H9 (cell line): ENCODE results near the gene DAPK1. TPM values are rescaled to one million over a fixed set of nuclear protein-coding genes. Genes with fewer than 3 reads are reported as not detected.
"Not testable (repeated sequence)": the region's sequence is repeated elsewhere in the genome, so short reads cannot be mapped to it uniquely, and the experiment has no call there.

Experiments used
- DNase-seq: peaks from one replicate; pipeline ENCODE4 v3.0.0-alpha.2; 2017
- H2AFZ ChIP-seq: one replicate; pipeline ENCODE4 v1.6.1; 2013; ENCODE audit warnings: mild to moderate bottlenecking, low read length, control low read depth, moderate library complexity
- H2AK5ac ChIP-seq: 2 replicates; pipeline ENCODE4 v1.6.1; 2013; ENCODE audit warnings: low read length, control low read depth, mixed read lengths; ENCODE audit not compliant: insufficient read length
- H2BK120ac ChIP-seq: one replicate; pipeline ENCODE4 v1.6.1; 2013; ENCODE audit warnings: low read depth, mild to moderate bottlenecking, low read length, control low read depth, inconsistent platforms; ENCODE audit not compliant: poor library complexity, severe bottlenecking
- H2BK12ac ChIP-seq: 2 replicates; pipeline ENCODE4 v1.6.1; 2013; ENCODE audit warnings: low read length, control low read depth, mixed read lengths, low read depth; ENCODE audit not compliant: insufficient read length
- H2BK15ac ChIP-seq: 2 replicates; pipeline ENCODE4 v1.6.1; 2013; ENCODE audit warnings: low read depth, low read length, control low read depth
- H2BK20ac ChIP-seq: one replicate; pipeline ENCODE4 v1.6.1; 2013; ENCODE audit warnings: low read depth, mild to moderate bottlenecking, low read length, control low read depth, inconsistent platforms; ENCODE audit not compliant: poor library complexity, severe bottlenecking
- H2BK5ac ChIP-seq: 2 replicates; pipeline ENCODE4 v1.6.1; 2013; ENCODE audit warnings: low read length, control low read depth, mixed read lengths; ENCODE audit not compliant: insufficient read length
- H3K14ac ChIP-seq: 2 replicates; pipeline ENCODE4 v1.6.1; 2013; ENCODE audit warnings: low read length, control low read depth; ENCODE audit not compliant: insufficient read depth
- H3K18ac ChIP-seq: 2 replicates; pipeline ENCODE4 v1.6.1; 2013; ENCODE audit warnings: low read depth, mild to moderate bottlenecking, mixed read lengths, low read length, control low read depth; ENCODE audit not compliant: insufficient read length
- H3K23ac ChIP-seq: 2 replicates; pipeline ENCODE4 v1.6.1; 2013; ENCODE audit warnings: low read length, control low read depth, mixed read lengths, low read depth; ENCODE audit not compliant: insufficient read length
- H3K23me2 ChIP-seq: 2 replicates; pipeline ENCODE4 v1.6.1; 2013; ENCODE audit warnings: low read depth, mild to moderate bottlenecking, mixed read lengths, low read length, control low read depth; ENCODE audit not compliant: insufficient read length, poor library complexity, severe bottlenecking
- H3K27ac ChIP-seq: 2 replicates; pipeline ENCODE4 v1.5.1; 2013; ENCODE audit warnings: low read length, control low read depth, mixed read lengths, low read depth; ENCODE audit not compliant: insufficient read length
- H3K27me3 ChIP-seq: 2 replicates; pipeline ENCODE4 v1.6.1; 2013; ENCODE audit warnings: low read length, control low read depth, inconsistent platforms; ENCODE audit not compliant: insufficient read depth
- H3K4ac ChIP-seq: 2 replicates; pipeline ENCODE4 v1.6.1; 2013; ENCODE audit warnings: low read depth, mild to moderate bottlenecking, control low read depth, inconsistent platforms, low read length, moderate library complexity
- H3K4me1 ChIP-seq: 2 replicates; pipeline ENCODE4 v1.6.1; 2013; ENCODE audit warnings: low read length, control low read depth, inconsistent platforms; ENCODE audit not compliant: insufficient read depth
- H3K4me2 ChIP-seq: 2 replicates; pipeline ENCODE4 v1.6.1; 2013; ENCODE audit warnings: low read length, control low read depth, mixed read lengths; ENCODE audit not compliant: insufficient read length, insufficient read depth
- H3K56ac ChIP-seq: 2 replicates; pipeline ENCODE4 v1.6.1; 2013; ENCODE audit warnings: low read depth, mild to moderate bottlenecking, mixed read lengths, low read length, control low read depth; ENCODE audit not compliant: insufficient read length
- H3K79me1 ChIP-seq: 2 replicates; pipeline ENCODE4 v1.6.1; 2013; ENCODE audit warnings: low read depth, mild to moderate bottlenecking, moderate library complexity, low read length, control low read depth, inconsistent platforms; ENCODE audit not compliant: insufficient read depth, poor library complexity, severe bottlenecking
- H3K79me2 ChIP-seq: 2 replicates; pipeline ENCODE4 v1.6.1; 2013; ENCODE audit warnings: low read length, control low read depth, inconsistent platforms; ENCODE audit not compliant: insufficient read depth
- H3K9ac ChIP-seq: 2 replicates; pipeline ENCODE4 v1.6.1; 2013; ENCODE audit warnings: low read length, control low read depth, mixed read lengths; ENCODE audit not compliant: insufficient read length; ENCODE audit errors: extremely low read depth
- H3K9me3 ChIP-seq: one replicate; pipeline ENCODE4 v1.6.1; 2013; ENCODE audit warnings: low read depth, low read length, inconsistent platforms; ENCODE audit not compliant: control insufficient read depth
- H3T11ph ChIP-seq: one replicate; pipeline ENCODE4 v1.6.1; 2013; ENCODE audit warnings: mild to moderate bottlenecking, low read length, control low read depth, inconsistent platforms
- H4K20me1 ChIP-seq: one replicate; pipeline ENCODE4 v1.6.1; 2013; ENCODE audit not compliant: control insufficient read depth, insufficient read length, insufficient read depth
- H4K5ac ChIP-seq: 2 replicates; pipeline ENCODE4 v1.6.1; 2013; ENCODE audit warnings: low read depth, mild to moderate bottlenecking, mixed read lengths, low read length, control low read depth; ENCODE audit not compliant: insufficient read length
- H4K8ac ChIP-seq: replicated peaks from 2 replicates; pipeline ENCODE4 v1.6.1; 2013; ENCODE audit warnings: low read length, control low read depth, mixed read lengths, low read depth; ENCODE audit not compliant: insufficient read length
- H4K91ac ChIP-seq: 2 replicates; pipeline ENCODE4 v1.6.1; 2013; ENCODE audit warnings: low read depth, mild to moderate bottlenecking, moderate library complexity, mixed read lengths, low read length, control low read depth; ENCODE audit not compliant: insufficient read length
- H3K27ac Mint-ChIP-seq, 3 experiments: 2 replicates in 2 of 3; 3 replicates in 1 of 3; pipeline ENCODE4 v1.8.0; 2020 to 2021; ENCODE audit warnings: mixed read lengths in 3 of 3, mild to moderate bottlenecking in 1 of 3, moderate library complexity in 1 of 3
- H3K27me3 Mint-ChIP-seq: 2 replicates; pipeline ENCODE4 v1.8.0; 2021; ENCODE audit warnings: low read depth, mild to moderate bottlenecking, moderate library complexity, mixed read lengths
- H3K36me3 Mint-ChIP-seq, 3 experiments: 2 replicates in 2 of 3; 3 replicates in 1 of 3; pipeline ENCODE4 v1.8.0; 2020 to 2021; ENCODE audit warnings: low read depth in 3 of 3, mixed read lengths in 3 of 3; ENCODE audit not compliant: insufficient read depth in 1 of 3
- H3K4me1 Mint-ChIP-seq, 2 experiments: 2 replicates each; pipeline ENCODE4 v1.8.0; 2020; ENCODE audit warnings: mixed read lengths in 2 of 2
- H3K4me3 Mint-ChIP-seq, 2 experiments: 2 replicates in 1 of 2; 3 replicates in 1 of 2; pipeline ENCODE4 v1.8.0; 2020 to 2021; ENCODE audit warnings: mild to moderate bottlenecking in 2 of 2, mixed read lengths in 2 of 2, moderate library complexity in 1 of 2
- H3K9me3 Mint-ChIP-seq, 2 experiments: 2 replicates in 1 of 2; 3 replicates in 1 of 2; pipeline ENCODE4 v1.8.0; 2020; ENCODE audit warnings: mild to moderate bottlenecking in 2 of 2, mixed read lengths in 2 of 2, moderate library complexity in 1 of 2
- CTCF ChIP-seq: fragments of 200-600 bp; sonication (generic); conservative IDR thresholded peaks from 3 replicates; pipeline ENCODE4 v1.8.0; 2021; ENCODE audit warnings: antibody characterized with exemption, mild to moderate bottlenecking
- WGBS: extraction: QIAGEN DNeasy Blood & Tissue Kit; methylation state at CpG from one replicate; pipeline ENCODE4 v1.1.7; 2013; ENCODE audit warnings: missing lambda C conversion rate, low lambda C conversion rate, mixed read lengths; ENCODE audit not compliant: insufficient read length; ENCODE audit errors: extremely low coverage; 5-methylcytosine and 5-hydroxymethylcytosine counted together
- total RNA-seq: library from RNA; stranded (reverse); gene quantifications from 2 replicates; pipeline ENCODE4 v1.2.1, GENCODE V29; 2021

The DAPK1 gene
- total RNA-seq, 1 experiment from 2014 or later, result 79.4 TPM

GRCh38 chr9:87742813-87743428 lies 245.3 kb downstream of the DAPK1 start:
- Histone ChIP-seq H3K18ac (no peak overlapping the region), H2BK5ac (no peak overlapping the region), H3T11ph (no peak overlapping the region), H4K91ac (no peak overlapping the region), H3K27ac (no peak overlapping the region), H3K23me2 (no peaks in the 10 kb centered on the region), H3K4me1 (no peaks in the 10 kb centered on the region; the same call in 1 of the 2 replicates), H3K27me3 (no peaks in the 10 kb centered on the region), H3K14ac (no peak overlapping the region), H3K23ac (no peak overlapping the region), H3K9me3 (no peaks in the 10 kb centered on the region), H3K4me2 (no peak overlapping the region), H2BK15ac (no peak overlapping the region), H2AK5ac (no peak overlapping the region), H3K4ac (no peak overlapping the region), H3K9ac (no peak overlapping the region), H2BK12ac (no peak overlapping the region), H3K56ac (no peak overlapping the region), H4K5ac (no peak overlapping the region), H3K79me1 (no peaks in the 10 kb centered on the region), H4K8ac (no peak overlapping the region), H2BK120ac (no peak overlapping the region), H3K79me2 (no peaks in the 10 kb centered on the region), H2BK20ac (no peak overlapping the region), H2AFZ (no peak overlapping the region), H4K20me1 (no peaks in the 10 kb centered on the region)
- DNase-seq, result no peak
- Mint-ChIP-seq H3K4me1 (peaks cover 3 to 5% of the 10 kb centered on the region in 2 experiments), H3K4me3 (no peak overlapping the region), H3K27ac (no peak overlapping the region), H3K27me3 (peaks cover 4% of the 10 kb centered on the region; the same call in 1 of the 2 replicates), H3K36me3 (peaks cover 2 to 14% (median 8%) of the 10 kb centered on the region in 3 experiments; a peak in 3 of 7 replicates), H3K9me3 (peaks cover 20 to 31% of the 10 kb centered on the region in 2 experiments)
- no CpG with 5 or more reads among the region's 3 CpGs for WGBS
- TF ChIP-seq CTCF, result no peak

GRCh38 chr9:87744247-87744646 lies 246.6 kb downstream of the DAPK1 start:
- not testable (repeated sequence) for H4K8ac ChIP-seq, H3K79me1 ChIP-seq, H3K4me2 ChIP-seq, H4K20me1 ChIP-seq, H2BK5ac ChIP-seq, H2BK15ac ChIP-seq, H2BK120ac ChIP-seq, H3K4ac ChIP-seq, H4K91ac ChIP-seq, H3K27me3 ChIP-seq, H3K14ac ChIP-seq, H3K4me1 ChIP-seq, H3K56ac ChIP-seq, H3T11ph ChIP-seq, H3K4me1 Mint-ChIP-seq, H2BK12ac ChIP-seq, H3K23ac ChIP-seq, DNase-seq, H3K9ac ChIP-seq, H3K27ac Mint-ChIP-seq, H3K18ac ChIP-seq, H3K79me2 ChIP-seq, H4K5ac ChIP-seq, H3K23me2 ChIP-seq, H2BK20ac ChIP-seq, H3K27ac ChIP-seq, H3K27me3 Mint-ChIP-seq, H3K9me3 ChIP-seq, H2AK5ac ChIP-seq, H2AFZ ChIP-seq, H3K4me3 Mint-ChIP-seq
- peaks cover 17 to 24% of the 10 kb centered on the region in 2 experiments for H3K9me3 Mint-ChIP-seq
- WGBS, result no CpG with 5 or more reads among the region's 7 CpGs
- peaks cover 2 to 10% (median 8%) of the 10 kb centered on the region in 3 experiments; a peak in 3 of 7 replicates for H3K36me3 Mint-ChIP-seq
